HCT116 (cell line): ENCODE results near the gene A3GALT2. TPM values are rescaled to one million over a fixed set of nuclear protein-coding genes. Genes with fewer than 3 reads are reported as not detected.

Source experiments
- ATAC-seq: fragments of 200-7000 bp; cut with Tn5 transposase; 2 replicates; pipeline ENCODE4 v1.9.1; 2020; ENCODE audit warnings: mild to moderate bottlenecking, moderate library complexity
- BruUV-seq: library from RNA; stranded (reverse); fragments of 400-500 nt; replicated peaks from 2 replicates; lab custom pipeline; 2021; lab: Mats Ljungman, UMichigan
- CTCF ChIA-PET: fragments of 300-600 bp; sonication (Branson Sonifier 250); formaldehyde crosslinking; loops from one replicate; lab custom pipeline; 2021; ENCODE audit warnings: antibody characterized with exemption; lab: Charles Lee
- POLR2A ChIA-PET: fragments of 300-600, 350-600 bp; sonication (Branson Sonifier 250); formaldehyde crosslinking; loops from one replicate; lab custom pipeline; 2021; ENCODE audit warnings: antibody characterized with exemption; lab: Charles Lee
- RAD21 ChIA-PET, 2 experiments: fragments of 300-600 bp; sonication (Branson Sonifier 250); formaldehyde crosslinking; loops; one replicate each; lab custom pipeline; 2023; ENCODE audit warnings: low total read pairs in 2 of 2; ENCODE audit not compliant: uncharacterized antibody in 2 of 2, unreplicated experiment in 2 of 2, low non-redundant PET in 1 of 2; lab: Charles Lee
- DNase-seq: peaks from one replicate; pipeline ENCODE4 v3.0.0-alpha.2; 2010; ENCODE audit warnings: low read depth, low spot score
- H2AFZ ChIP-seq: fragments of 200-600 bp; shearing (Covaris generic), sonication (generic); 2 replicates; pipeline ENCODE4 v1.6.1; 2017; ENCODE audit warnings: low read depth, mixed run types, mixed read lengths, antibody characterized with exemption, low read length; ENCODE audit not compliant: poor library complexity, severe bottlenecking
- H3K27ac ChIP-seq: 2 replicates; pipeline ENCODE4 v1.5.1; 2012; ENCODE audit warnings: low read depth, low read length
- H3K27me3 ChIP-seq: fragments of 200-600 bp; sonication (generic); 2 replicates; pipeline ENCODE4 v1.6.1; 2016; ENCODE audit warnings: mixed run types, low read length, mixed read lengths; ENCODE audit not compliant: insufficient read depth
- H3K36me3 ChIP-seq, 2 experiments: fragments of 200-500 bp in 1 of 2; fragments of 200-600 bp in 1 of 2; sonication (Bioruptor generic) in 1 of 2; sonication (generic) in 1 of 2; 2 replicates each; pipeline versions ENCODE4 v1.5.1 to v1.6.1; 2014 to 2016; ENCODE audit warnings: low read length in 2 of 2, inconsistent platforms in 1 of 2, mixed read lengths in 1 of 2, mixed run types in 1 of 2; ENCODE audit not compliant: insufficient read depth in 2 of 2, control insufficient read depth in 1 of 2
- H3K4me1 ChIP-seq, 2 experiments: fragments of 200-600 bp in 1 of 2; sonication (generic) in 1 of 2; 2 replicates each; pipeline versions ENCODE4 v1.5.1 to v1.6.1; 2012 to 2017; ENCODE audit warnings: low read length in 2 of 2, inconsistent platforms in 1 of 2, mild to moderate bottlenecking in 1 of 2, mixed read lengths in 1 of 2, mixed run types in 1 of 2, moderate library complexity in 1 of 2; ENCODE audit not compliant: insufficient read depth in 2 of 2, control insufficient read depth in 1 of 2
- H3K4me2 ChIP-seq: fragments of 200-600 bp; sonication (generic); 2 replicates; pipeline ENCODE4 v1.6.1; 2017; ENCODE audit warnings: mixed run types, low read length, mixed read lengths
- H3K4me3 ChIP-seq, 2 experiments: fragments of 200-600 bp in 1 of 2; sonication (generic) in 1 of 2; replicated peaks in 1 of 2; 2 replicates each; pipeline ENCODE4 v1.5.1; 2011 to 2016; ENCODE audit warnings: low read length in 2 of 2, control low read depth in 1 of 2, low read depth in 1 of 2, mild to moderate bottlenecking in 1 of 2, mixed read lengths in 1 of 2, mixed run types in 1 of 2
- H3K79me2 ChIP-seq: fragments of 200-600 bp; sonication (generic); 2 replicates; pipeline ENCODE4 v1.6.1; 2017; ENCODE audit warnings: mild to moderate bottlenecking, mixed run types, low read length, moderate library complexity, mixed read lengths; ENCODE audit not compliant: insufficient read depth
- H3K9ac ChIP-seq: fragments of 200-600 bp; sonication (generic); 2 replicates; pipeline ENCODE4 v1.6.1; 2016; ENCODE audit warnings: low read length, mixed read lengths
- H3K9me2 ChIP-seq: fragments of 200-600 bp; sonication (generic), shearing (Covaris generic); 2 replicates; pipeline ENCODE4 v1.6.1; 2017; ENCODE audit warnings: mixed run types, mild to moderate bottlenecking, moderate library complexity; ENCODE audit not compliant: insufficient read depth
- H3K9me3 ChIP-seq, 2 experiments: fragments of 200-500 bp in 1 of 2; fragments of 200-600 bp in 1 of 2; sonication (Bioruptor generic) in 1 of 2; sonication (generic) in 1 of 2; 2 replicates each; pipeline ENCODE4 v1.6.1; 2014 to 2017; ENCODE audit warnings: low read length in 2 of 2, mixed read lengths in 2 of 2, inconsistent platforms in 1 of 2, low read depth in 1 of 2, mild to moderate bottlenecking in 1 of 2, mixed run types in 1 of 2, moderate library complexity in 1 of 2; ENCODE audit not compliant: control insufficient read depth in 1 of 2, insufficient read depth in 1 of 2
- H4K20me1 ChIP-seq: fragments of 200-600 bp; sonication (generic), shearing (Covaris generic); 2 replicates; pipeline ENCODE4 v1.6.1; 2017; ENCODE audit warnings: mixed run types, mild to moderate bottlenecking, moderate library complexity; ENCODE audit not compliant: insufficient read depth
- CTCF ChIP-seq, 3 experiments: fragments of 200-600 bp in 1 of 3; sonication (generic) in 1 of 3; IDR thresholded peaks in 2 of 3; conservative IDR thresholded peaks in 1 of 3; 2 replicates each; pipeline ENCODE4 v1.5.1; 2012 to 2017; ENCODE audit warnings: low read depth in 2 of 3, low read length in 2 of 3, antibody characterized with exemption in 1 of 3, borderline replicate concordance in 1 of 3, control low read depth in 1 of 3, mild to moderate bottlenecking in 1 of 3, mixed read lengths in 1 of 3, mixed run types in 1 of 3, moderate library complexity in 1 of 3; ENCODE audit not compliant: insufficient read depth in 1 of 3
- POLR2AphosphoS5 ChIP-seq: IDR thresholded peaks from 2 replicates; pipeline ENCODE4 v1.6.1; 2011; ENCODE audit warnings: mild to moderate bottlenecking, low read depth, low read length, moderate library complexity
- RAD21 ChIP-seq: IDR thresholded peaks from 2 replicates; pipeline ENCODE4 v1.6.1; 2012; ENCODE audit warnings: low read depth, mild to moderate bottlenecking
- TCF7L2 ChIP-seq: IDR thresholded peaks from 2 replicates; pipeline ENCODE4 v1.7.0; 2011; ENCODE audit warnings: borderline replicate concordance, inconsistent platforms; ENCODE audit not compliant: insufficient read depth, insufficient read length; ENCODE audit errors: extremely low read depth
- intact Hi-C: fragments of 100-400 bp; cut with micrococcal nuclease; formaldehyde crosslinking; loops from 2 replicates; pipeline ENCODE4 v1.10.0; 2022
- total RNA-seq: library from RNA; stranded (reverse); gene quantifications from one replicate; pipeline ENCODE4 v1.2.1, GENCODE V29; 2021; ENCODE audit not compliant: unreplicated experiment
- TF ChIP-seq, protein P1 (sequence below): IDR thresholded peaks from 2 replicates; pipeline ENCODE4 v1.6.1; 2012

A3GALT2 gene
- total RNA-seq, 1 experiment from 2014 or later = not detected

DNA sequence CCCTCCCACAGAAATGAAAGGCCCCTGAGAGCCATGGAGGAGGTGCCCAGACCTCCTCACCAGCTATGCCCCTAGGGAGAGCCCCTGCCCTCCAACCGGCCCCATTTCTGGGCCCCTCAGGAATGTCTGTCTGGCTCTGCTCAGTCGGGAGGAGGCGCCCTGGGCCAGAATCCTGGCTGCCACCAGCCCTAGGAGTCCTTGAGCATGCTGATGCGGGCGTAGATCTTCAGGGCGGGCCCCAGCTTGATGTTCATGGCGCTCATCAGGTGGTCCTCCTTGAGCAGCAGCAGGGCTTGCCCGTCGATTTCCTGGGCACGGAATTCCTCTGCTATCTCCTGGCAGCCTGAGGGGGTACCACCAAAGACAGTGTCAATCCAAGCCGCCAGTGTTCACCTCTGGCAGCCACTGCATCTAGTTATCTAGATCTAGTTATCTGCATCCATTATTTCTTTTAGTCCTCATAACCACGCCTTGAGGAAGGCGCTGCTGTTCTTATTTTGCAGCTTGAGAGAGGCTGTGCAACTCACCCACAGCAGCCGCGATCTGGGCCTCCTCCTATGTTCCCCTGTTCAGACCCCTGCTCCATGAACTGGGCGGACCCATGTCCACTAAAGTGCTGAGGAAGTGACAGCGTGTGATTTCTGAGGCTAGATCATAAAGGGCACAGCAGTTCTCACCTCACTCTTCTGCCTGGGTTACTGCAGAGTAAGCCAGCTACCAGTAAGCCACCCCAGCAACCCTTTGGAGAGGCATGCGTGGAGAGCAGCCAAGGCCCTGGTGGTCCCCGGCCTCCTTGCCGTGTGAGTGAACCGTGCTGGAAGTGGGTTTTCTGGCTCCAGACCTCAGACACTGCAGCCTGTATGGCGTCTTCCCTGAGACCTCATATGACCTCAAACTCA is 4.0 kb upstream of the A3GALT2 start:
- CTCF ChIA-PET = no interaction called here
- RAD21 ChIA-PET = no interaction called here
- H4K20me1 ChIP-seq = no peaks in the 10 kb centered on the region
- H3K9me3 ChIP-seq = no peaks in the 10 kb centered on the region
- H2AFZ ChIP-seq = no peak overlapping the region
- POLR2A ChIA-PET = no interaction called here
- no peaks in the 10 kb centered on the region for H3K4me1 ChIP-seq
- H3K9me2 ChIP-seq = no peaks in the 10 kb centered on the region
- DNase-seq (no peak), ATAC-seq (no peak)
- no peaks in the 10 kb centered on the region; the same call in 1 of the 2 replicates for H3K79me2 ChIP-seq
- H3K36me3 ChIP-seq = peaks cover 66% of the 10 kb centered on the region in 2 experiments
- H3K27me3 ChIP-seq = no peaks in the 10 kb centered on the region
- intact Hi-C loops = no loop called here
- no peak overlapping the region for H3K4me3 ChIP-seq
- no peak for TF ChIP-seq CTCF (IDR thresholded peaks at IDR 0.05 in 2 of 3, conservative IDR thresholded peaks at IDR 0.05 in 1 of 3; ENCODE audit: borderline replicate concordance in 1 of 3, insufficient read depth in 1 of 3, low read depth in 2 of 3, low read length in 2 of 3)
- no peak for TF ChIP-seq TCF7L2
- TF ChIP-seq, protein P1, sequence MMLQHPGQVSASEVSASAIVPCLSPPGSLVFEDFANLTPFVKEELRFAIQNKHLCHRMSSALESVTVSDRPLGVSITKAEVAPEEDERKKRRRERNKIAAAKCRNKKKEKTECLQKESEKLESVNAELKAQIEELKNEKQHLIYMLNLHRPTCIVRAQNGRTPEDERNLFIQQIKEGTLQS = no peak
- TF ChIP-seq POLR2AphosphoS5 = 0 out of 2 replicates have a peak, but pooled peaks have one; percentile 3
- TF ChIP-seq RAD21 = no peak
- no peak overlapping the region for H3K9ac ChIP-seq
- no peak overlapping the region for H3K27ac ChIP-seq
- no TSS peak for BruUV-seq
- no peak overlapping the region for H3K4me2 ChIP-seq
